GDM1 (cell line): Measurements from ENCODE around the gene NRTN.

Experiments
- DNase-seq: peaks from one replicate; lab custom pipeline; 2025; lab: John Stamatoyannopoulos, UW

The NRTN gene

GRCh38 chr19:5790559-5791520 is 14.0 kb upstream of the NRTN start, which contains the start of gene DUS3L:
TSS of gene DUS3L (minus strand) at chr19:5791163. CDS start at chr19:5791141, 22 bp downstream.
- peak; percentile 96 for DNase-seq

GRCh38 chr19:5792224-5792623 is 12.6 kb upstream of the NRTN start:
- no peak for DNase-seq

- no peak for DNase-seq
These were observed 11.7 kb upstream of the NRTN start for GRCh38 chr19:5793188-5793587.

GRCh38 chr19:5795382-5795919 is 9.4 kb upstream of the NRTN start:
- no peak for DNase-seq

GRCh38 chr19:5798244-5798643 is 6.6 kb upstream of the NRTN start:
- no peak for DNase-seq

GRCh38 chr19:5799247-5800241 is 5.3 kb upstream of the NRTN start:
- DNase-seq: no peak

- no peak for DNase-seq
These were observed 4.3 kb upstream of the NRTN start for GRCh38 chr19:5800361-5801270.

- DNase-seq: no peak
These were observed 2.9 kb upstream of the NRTN start for GRCh38 chr19:5801796-5802619.

GRCh38 chr19:5803441-5803751 is 1.5 kb upstream of the NRTN start:
- DNase-seq: no peak

- peak; percentile 90 for DNase-seq
These were observed 933 bp upstream of the NRTN start for GRCh38 chr19:5803752-5804515.

- DNase-seq: peak; percentile 41
These were observed 730 bp downstream of the NRTN start for GRCh38 chr19:5805462-5806132.

GRCh38 chr19:5806133-5806489 is 1.2 kb downstream of the NRTN start:
- DNase-seq: no peak

GRCh38 chr19:5806905-5807304 is 2.0 kb downstream of the NRTN start:
- DNase-seq: no peak

- DNase-seq: no peak
These were observed 3.4 kb downstream of the NRTN start for GRCh38 chr19:5808120-5808816.

- DNase-seq: no peak
These were observed 4.2 kb downstream of the NRTN start for GRCh38 chr19:5809053-5809452.

GRCh38 chr19:5809469-5809868 is 4.6 kb downstream of the NRTN start:
- no peak for DNase-seq

- DNase-seq: no peak
These were observed 6.2 kb downstream of the NRTN start for GRCh38 chr19:5811117-5811516.

GRCh38 chr19:5814123-5814851 is 9.4 kb downstream of the NRTN start:
- DNase-seq: no peak
